Mesenchymal stem cell (in vitro differentiated cells and primary cell): ENCODE measurements around the gene TUNAR.

ENCODE experiments used
- DNase-seq: peaks from one replicate; pipeline ENCODE4 v3.0.0-alpha.2; 2013
- H2AFZ ChIP-seq: one replicate; pipeline ENCODE4 v1.6.1; 2013; ENCODE audit warnings: low read depth, mild to moderate bottlenecking, control low read depth, inconsistent platforms, low read length, moderate library complexity
- H2AK5ac ChIP-seq: 2 replicates; pipeline ENCODE4 v1.6.1; 2013; ENCODE audit warnings: low read length, moderate library complexity, mild to moderate bottlenecking, inconsistent platforms; ENCODE audit not compliant: severe bottlenecking
- H2BK120ac ChIP-seq: one replicate; pipeline ENCODE4 v1.6.1; 2013; ENCODE audit warnings: low read depth, mild to moderate bottlenecking, inconsistent platforms, low read length, moderate library complexity
- H2BK12ac ChIP-seq, 2 experiments: one replicate each; pipeline ENCODE4 v1.6.1; 2013; ENCODE audit warnings: inconsistent platforms in 2 of 2, low read length in 2 of 2, mild to moderate bottlenecking in 2 of 2, moderate library complexity in 2 of 2, control low read depth in 1 of 2
- H2BK15ac ChIP-seq: one replicate; pipeline ENCODE4 v1.6.1; 2013; ENCODE audit warnings: mild to moderate bottlenecking, low read depth, inconsistent platforms; ENCODE audit not compliant: poor library complexity, severe bottlenecking
- H2BK5ac ChIP-seq: 2 replicates; pipeline ENCODE4 v1.6.1; 2013; ENCODE audit warnings: low read depth, mild to moderate bottlenecking, low read length, control low read depth, inconsistent platforms; ENCODE audit not compliant: poor library complexity, severe bottlenecking
- H3K14ac ChIP-seq, 2 experiments: one replicate each; pipeline ENCODE4 v1.6.1; 2013; ENCODE audit warnings: inconsistent platforms in 2 of 2, low read length in 2 of 2, control low read depth in 1 of 2, mild to moderate bottlenecking in 1 of 2, moderate library complexity in 1 of 2
- H3K18ac ChIP-seq, 2 experiments: one replicate each; pipeline ENCODE4 v1.6.1; 2013; ENCODE audit warnings: inconsistent platforms in 2 of 2, low read length in 2 of 2, control low read depth in 1 of 2, low read depth in 1 of 2, mild to moderate bottlenecking in 1 of 2
- H3K23ac ChIP-seq, 2 experiments: one replicate each; pipeline ENCODE4 v1.6.1; 2013; ENCODE audit warnings: inconsistent platforms in 2 of 2, low read length in 2 of 2, mild to moderate bottlenecking in 2 of 2, moderate library complexity in 2 of 2, control low read depth in 1 of 2
- H3K27ac ChIP-seq: 2 replicates; pipeline ENCODE4 v1.5.1; 2013; ENCODE audit warnings: mild to moderate bottlenecking, moderate library complexity, low read length, control low read depth, inconsistent platforms; ENCODE audit not compliant: poor library complexity, severe bottlenecking
- H3K27me3 ChIP-seq, 2 experiments: 2 replicates each; pipeline versions ENCODE4 v1.6.1 to v1.7.0; 2013; ENCODE audit warnings: low read length in 2 of 2, mild to moderate bottlenecking in 2 of 2, moderate library complexity in 2 of 2, control low read depth in 1 of 2, inconsistent platforms in 1 of 2; ENCODE audit not compliant: control insufficient read depth in 1 of 2, insufficient read depth in 1 of 2
- H3K36me3 ChIP-seq, 2 experiments: 2 replicates each; pipeline versions ENCODE4 v1.6.1 to v1.7.0; 2013; ENCODE audit warnings: low read length in 2 of 2, control low read depth in 1 of 2, inconsistent platforms in 1 of 2, low read depth in 1 of 2, mild to moderate bottlenecking in 1 of 2; ENCODE audit not compliant: insufficient read depth in 2 of 2, control insufficient read depth in 1 of 2
- H3K4ac ChIP-seq, 2 experiments: one replicate each; pipeline ENCODE4 v1.6.1; 2013; ENCODE audit warnings: inconsistent platforms in 2 of 2, low read length in 2 of 2, mild to moderate bottlenecking in 2 of 2, moderate library complexity in 2 of 2, control low read depth in 1 of 2, low read depth in 1 of 2
- H3K4me1 ChIP-seq: 2 replicates; pipeline ENCODE4 v1.6.1; 2013; ENCODE audit warnings: low read depth, low read length, control low read depth; ENCODE audit not compliant: control insufficient read depth, insufficient read depth
- H3K4me2 ChIP-seq: 2 replicates; pipeline ENCODE4 v1.6.1; 2013; ENCODE audit warnings: low read length, mild to moderate bottlenecking, inconsistent platforms; ENCODE audit not compliant: poor library complexity, severe bottlenecking
- H3K4me3 ChIP-seq, 2 experiments: 2 replicates each; pipeline versions ENCODE4 v1.5.1 to v1.7.0; 2013; ENCODE audit warnings: low read length in 2 of 2, mild to moderate bottlenecking in 2 of 2, control low read depth in 1 of 2, low read depth in 1 of 2; ENCODE audit not compliant: insufficient read depth in 1 of 2
- H3K79me1 ChIP-seq: replicated peaks from 2 replicates; pipeline ENCODE4 v1.6.1; 2013; ENCODE audit warnings: mild to moderate bottlenecking, control low read depth, low read length, inconsistent platforms; ENCODE audit not compliant: poor library complexity, severe bottlenecking
- H3K9ac ChIP-seq: 2 replicates; pipeline ENCODE4 v1.7.0; 2013; ENCODE audit warnings: mild to moderate bottlenecking, low read length, moderate library complexity
- H3K9me3 ChIP-seq: 2 replicates; pipeline ENCODE4 v1.7.0; 2013; ENCODE audit warnings: mild to moderate bottlenecking, low read length; ENCODE audit not compliant: control insufficient read depth
- H4K8ac ChIP-seq: one replicate; pipeline ENCODE4 v1.6.1; 2013; ENCODE audit warnings: inconsistent platforms, mild to moderate bottlenecking, low read length, moderate library complexity
- H4K91ac ChIP-seq: one replicate; pipeline ENCODE4 v1.6.1; 2013; ENCODE audit warnings: mild to moderate bottlenecking, low read length, inconsistent platforms
- WGBS: methylation state at CpG from one replicate; pipeline ENCODE4 v1.1.7; 2013; ENCODE audit warnings: mixed read lengths; 5-methylcytosine and 5-hydroxymethylcytosine counted together

Gene TUNAR

DNA sequence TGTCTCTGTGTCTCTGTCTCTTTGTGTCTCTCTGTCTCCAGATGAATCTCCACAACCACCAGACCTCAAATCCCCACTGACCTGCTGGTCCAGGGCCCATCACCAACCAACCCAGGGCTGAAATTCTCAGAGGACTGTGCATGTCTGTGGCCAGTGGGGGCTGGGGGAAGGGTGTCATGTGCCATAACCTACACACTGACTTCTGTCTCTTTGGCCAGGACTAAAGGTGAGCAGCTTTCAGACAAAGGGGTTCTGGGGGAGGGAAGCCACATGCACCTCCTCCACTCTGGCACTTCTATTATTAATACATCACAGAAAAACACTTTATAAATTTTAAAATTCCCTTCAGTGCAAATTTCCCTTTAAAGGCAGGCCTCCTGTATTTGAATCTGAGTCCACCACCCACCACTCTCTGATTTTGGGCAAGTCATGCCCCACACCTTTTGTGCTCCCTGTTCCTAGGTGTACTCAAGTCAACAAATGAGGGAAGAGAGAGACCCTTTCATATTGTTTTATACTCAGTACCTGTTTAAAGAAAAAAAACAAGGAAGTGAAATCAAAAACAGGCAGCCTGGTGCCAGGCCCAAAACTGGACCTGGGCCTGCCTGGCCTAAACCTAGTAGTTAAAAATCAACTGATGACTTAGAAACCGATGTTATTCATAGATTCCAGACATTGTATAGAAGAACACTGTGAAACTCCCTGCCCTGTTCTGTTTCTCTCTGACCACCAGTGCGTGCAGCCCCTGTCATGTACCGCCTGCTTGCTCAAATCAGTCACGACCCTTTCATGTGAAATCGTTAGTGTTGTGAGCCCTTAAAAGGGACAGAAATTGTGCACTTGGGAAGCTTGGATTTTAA, 80.2 kb downstream of the TUNAR start:
- H3K9me3 ChIP-seq, result no peaks in the 10 kb centered on the region
- H3K18ac ChIP-seq, result no peak overlapping the region
- no peak overlapping the region for H2AFZ ChIP-seq
- H3K27me3 ChIP-seq, result peaks cover 0 to 8% of the 10 kb centered on the region in 2 experiments
- no peak overlapping the region for H2BK120ac ChIP-seq
- no peak overlapping the region for H3K9ac ChIP-seq
- no peak overlapping the region for H3K4me3 ChIP-seq
- H3K23ac ChIP-seq, result no peak overlapping the region
- H3K27ac ChIP-seq, result peak overlapping the region; percentile 36
- H3K14ac ChIP-seq, result no peak overlapping the region
- H3K4me1 ChIP-seq, result peaks cover 4% of the 10 kb centered on the region
- no peaks in the 10 kb centered on the region for H3K36me3 ChIP-seq
- no peak overlapping the region for H4K91ac ChIP-seq
- no peak overlapping the region for H2BK5ac ChIP-seq
- no peak overlapping the region for H3K4me2 ChIP-seq
- H3K4ac ChIP-seq, result no peak overlapping the region
- H2BK15ac ChIP-seq, result no peak overlapping the region
- no peak overlapping the region for H2BK12ac ChIP-seq
- no peak overlapping the region for H4K8ac ChIP-seq
- no peaks in the 10 kb centered on the region for H3K79me1 ChIP-seq
- WGBS, result 66% methylated on average over 5 of the region's 5 CpGs
- no peak for DNase-seq
- H2AK5ac ChIP-seq, result no peak overlapping the region

DNA sequence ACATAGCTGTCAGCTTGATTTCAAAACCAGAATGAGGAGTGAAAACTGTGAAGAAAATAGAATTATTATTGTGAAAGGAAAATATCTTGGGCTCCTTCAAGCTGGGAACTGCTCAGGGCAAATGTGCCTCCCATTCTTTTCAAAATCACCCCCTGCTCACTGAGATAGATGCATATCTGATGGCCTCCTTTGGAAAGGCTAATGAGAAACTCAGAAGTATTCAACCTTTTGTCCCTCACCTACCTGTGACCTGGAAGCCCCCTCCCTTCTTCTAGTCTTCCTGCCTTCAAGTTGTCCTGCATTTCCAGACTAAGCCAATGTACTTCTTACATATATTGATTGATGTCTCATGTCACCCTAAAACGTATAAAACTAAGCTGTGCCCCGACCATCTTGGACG, 81.5 kb downstream of the TUNAR start:
- Histone ChIP-seq H3K4me3 (no peak overlapping the region), H4K91ac (no peak overlapping the region), H3K27me3 (peaks cover 0 to 13% of the 10 kb centered on the region in 2 experiments), H3K27ac (no peak overlapping the region), H3K9me3 (no peaks in the 10 kb centered on the region), H3K4me2 (no peak overlapping the region), H2BK120ac (no peak overlapping the region), H3K9ac (no peak overlapping the region), H3K18ac (no peak overlapping the region), H3K4me1 (peaks cover 4% of the 10 kb centered on the region), H2BK12ac (no peak overlapping the region), H4K8ac (no peak overlapping the region), H2AK5ac (no peak overlapping the region), H3K23ac (no peak overlapping the region), H2BK15ac (no peak overlapping the region), H2BK5ac (no peak overlapping the region), H2AFZ (no peak overlapping the region), H3K79me1 (no peaks in the 10 kb centered on the region), H3K36me3 (no peaks in the 10 kb centered on the region), H3K4ac (no peak overlapping the region), H3K14ac (no peak overlapping the region)
- 37% methylated on average over 3 of the region's 3 CpGs for WGBS
- no peak for DNase-seq

DNA sequence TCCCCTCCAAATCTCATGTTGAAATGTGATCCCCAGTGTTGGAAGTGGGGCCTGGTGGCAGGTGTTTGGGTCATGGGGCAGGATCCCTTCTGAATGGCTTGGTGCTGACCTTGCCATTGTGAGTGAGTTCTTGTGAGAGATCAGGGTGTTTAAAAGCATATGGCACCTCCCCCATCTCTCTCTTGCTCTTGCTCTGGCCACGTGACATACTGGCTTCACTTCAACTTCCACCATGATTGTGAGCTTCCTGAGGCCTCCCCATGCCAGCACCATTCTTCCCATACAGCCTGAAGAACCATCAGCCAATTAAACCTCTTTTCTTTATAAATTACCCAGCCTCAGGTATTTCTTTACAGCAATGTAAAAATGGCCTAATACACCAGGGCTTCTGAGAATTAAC, 82.7 kb downstream of the TUNAR start:
- Histone ChIP-seq H3K27ac (no peak overlapping the region), H2BK15ac (no peak overlapping the region), H3K79me1 (no peaks in the 10 kb centered on the region), H4K8ac (no peak overlapping the region), H3K9ac (no peak overlapping the region), H3K23ac (no peak overlapping the region), H3K4me3 (no peak overlapping the region), H3K18ac (no peak overlapping the region), H4K91ac (no peak overlapping the region), H3K4me1 (peaks cover 4% of the 10 kb centered on the region), H2AK5ac (no peak overlapping the region), H3K4ac (no peak overlapping the region), H2BK12ac (no peak overlapping the region), H3K9me3 (no peaks in the 10 kb centered on the region), H3K14ac (no peak overlapping the region), H3K36me3 (no peaks in the 10 kb centered on the region), H2BK120ac (no peak overlapping the region), H3K4me2 (no peak overlapping the region), H2BK5ac (no peak overlapping the region), H3K27me3 (peaks cover 0 to 13% of the 10 kb centered on the region in 2 experiments), H2AFZ (no peak overlapping the region)
- DNase-seq, result no peak
- 23% methylated on average over 1 of the region's 1 CpG for WGBS

DNA sequence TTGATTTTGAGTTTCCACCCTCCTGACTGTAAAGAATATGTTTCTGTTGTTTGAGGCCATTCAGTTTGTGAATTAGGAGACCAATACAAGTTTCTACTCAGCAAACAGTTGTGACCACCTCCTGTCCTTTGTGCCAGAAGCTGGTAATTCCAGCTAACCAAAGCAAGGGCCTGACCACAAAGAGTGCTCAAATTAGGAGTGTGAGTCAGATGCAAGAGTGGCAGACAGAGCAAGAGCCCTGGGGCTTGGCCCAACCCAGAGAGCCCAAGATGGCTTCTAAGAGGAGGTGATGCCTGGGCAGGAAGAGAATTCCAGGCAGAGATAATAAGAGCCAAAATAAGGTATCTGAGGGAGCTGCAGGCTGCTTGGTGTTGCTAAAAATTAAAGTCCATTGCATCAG, 84.8 kb downstream of the TUNAR start:
- no peak overlapping the region for H4K91ac ChIP-seq
- H3K9me3 ChIP-seq, result no peaks in the 10 kb centered on the region
- no peak overlapping the region for H2BK120ac ChIP-seq
- DNase-seq, result no peak
- peaks cover 0 to 13% of the 10 kb centered on the region in 2 experiments for H3K27me3 ChIP-seq
- no peak overlapping the region for H2AK5ac ChIP-seq
- no peak overlapping the region for H4K8ac ChIP-seq
- no peak overlapping the region for H3K4me2 ChIP-seq
- no peak overlapping the region for H3K23ac ChIP-seq
- H2AFZ ChIP-seq, result no peak overlapping the region
- H3K36me3 ChIP-seq, result no peaks in the 10 kb centered on the region
- H2BK12ac ChIP-seq, result no peak overlapping the region
- no peak overlapping the region for H2BK5ac ChIP-seq
- no peak overlapping the region for H3K4me3 ChIP-seq
- no peak overlapping the region for H3K4ac ChIP-seq
- H3K79me1 ChIP-seq, result no peaks in the 10 kb centered on the region
- H3K14ac ChIP-seq, result no peak overlapping the region
- H3K4me1 ChIP-seq, result peaks cover 3% of the 10 kb centered on the region
- H3K9ac ChIP-seq, result no peak overlapping the region
- H3K18ac ChIP-seq, result no peak overlapping the region
- no peak overlapping the region for H3K27ac ChIP-seq
- H2BK15ac ChIP-seq, result no peak overlapping the region
